GM18508 (cell line): ENCODE data around the gene RAB11A.
"Not testable (repeated sequence)": the region's sequence is repeated elsewhere in the genome, so short reads cannot be mapped to it uniquely, and the experiment has no call there.

Experiments used
- ATAC-seq: cut with Tn5 transposase; IDR thresholded peaks from one replicate; pipeline ENCODE4 v1.9.1; 2021; ENCODE audit warnings: moderate number of reproducible peaks; ENCODE audit not compliant: insufficient read depth, unreplicated experiment

The RAB11A gene

GRCh38 chr15:65841121-65841930, 28.0 kb upstream of the RAB11A start:
- ATAC-seq: no peak

- ATAC-seq: no peak
Observed at GRCh38 chr15:65845826-65846519, 23.3 kb upstream of the RAB11A start.

- no peak for ATAC-seq
Observed at GRCh38 chr15:65847989-65848388, 21.3 kb upstream of the RAB11A start.

- no peak for ATAC-seq
Observed at GRCh38 chr15:65851981-65852380, 17.3 kb upstream of the RAB11A start.

GRCh38 chr15:65856821-65857455, 12.4 kb upstream of the RAB11A start:
- ATAC-seq: no peak

GRCh38 chr15:65857718-65858402, 11.4 kb upstream of the RAB11A start:
- no peak for ATAC-seq

GRCh38 chr15:65862682-65863081, 6.6 kb upstream of the RAB11A start:
- no peak for ATAC-seq

- ATAC-seq: no peak
Observed at GRCh38 chr15:65863106-65863505, 6.2 kb upstream of the RAB11A start.

GRCh38 chr15:65867244-65867643, 2.0 kb upstream of the RAB11A start:
- no peak for ATAC-seq

GRCh38 chr15:65867933-65868332, 1.4 kb upstream of the RAB11A start:
- not testable (repeated sequence) for ATAC-seq

GRCh38 chr15:65868546-65869125, 655 bp upstream of the RAB11A start:
- ATAC-seq: no peak

GRCh38 chr15:65869954-65870871, 922 bp downstream of the RAB11A start:
- ATAC-seq: no peak

- ATAC-seq: no peak
Observed at GRCh38 chr15:65870889-65871533, 1.7 kb downstream of the RAB11A start.

GRCh38 chr15:65871886-65872285, 2.6 kb downstream of the RAB11A start:
- not testable (repeated sequence) for ATAC-seq

- ATAC-seq: not testable (repeated sequence)
Observed at GRCh38 chr15:65872596-65872995, 3.3 kb downstream of the RAB11A start.

- ATAC-seq: no peak
Observed at GRCh38 chr15:65873256-65873655, 4.0 kb downstream of the RAB11A start.

- no peak for ATAC-seq
Observed at GRCh38 chr15:65875458-65875857, 6.2 kb downstream of the RAB11A start.

- no peak for ATAC-seq
Observed at GRCh38 chr15:65877749-65878148, 8.5 kb downstream of the RAB11A start.
